K562 (cell line): Measurements from ENCODE around the gene SCARF2. TPM values are rescaled to one million over a fixed set of nuclear protein-coding genes. Genes with fewer than 3 reads are reported as not detected.
"Not testable (repeated sequence)": the region's sequence is repeated elsewhere in the genome, so short reads cannot be mapped to it uniquely, and the experiment has no call there.

ENCODE experiments used
- ARID4B ChIP-seq: sonication (generic); formaldehyde crosslinking; IDR thresholded peaks from 2 replicates; pipeline ENCODE4 v1.8.0; 2022; ENCODE audit warnings: mild to moderate bottlenecking, missing genetic modification reagents
- TEAD4 ChIP-seq, 2 experiments: sonication (generic) in 1 of 2; formaldehyde crosslinking in 1 of 2; IDR thresholded peaks; 2 replicates each; pipeline versions ENCODE4 v1.6.1 to v1.8.0; 2012 to 2022; ENCODE audit warnings: borderline replicate concordance in 1 of 2, inconsistent platforms in 1 of 2, low read length in 1 of 2, mild to moderate bottlenecking in 1 of 2, missing genetic modification reagents in 1 of 2
- THAP12 ChIP-seq: fragments of 250-450 bp; sonication (Bioruptor Pico); IDR thresholded peaks from 2 replicates; pipeline ENCODE4 v1.9.0; 2021; ENCODE audit warnings: mild to moderate bottlenecking, inconsistent platforms
- THAP7 ChIP-seq: fragments of 250-450 bp; sonication (Bioruptor Pico); IDR thresholded peaks from 2 replicates; pipeline ENCODE4 v1.5.0; 2021
- USF1 ChIP-seq: sonication (generic); formaldehyde crosslinking; IDR thresholded peaks from 2 replicates; pipeline ENCODE4 v1.9.0; 2022; ENCODE audit warnings: mild to moderate bottlenecking, missing genetic modification reagents
- ZNF143 ChIP-seq: sonication (generic); formaldehyde crosslinking; IDR thresholded peaks from 2 replicates; pipeline ENCODE4 v1.9.0; 2022; ENCODE audit warnings: mild to moderate bottlenecking, missing genetic modification reagents
- ZNF511 ChIP-seq: sonication (generic); formaldehyde crosslinking; IDR thresholded peaks from 2 replicates; pipeline ENCODE4 v1.8.0; 2022; ENCODE audit warnings: mild to moderate bottlenecking, missing genetic modification reagents
- polyA plus RNA-seq, 8 experiments: library from polyadenylated mRNA; depleted of rRNA in 4 of 8; stranded (reverse) in 5 of 8; unstranded in 3 of 8; fragments of >200 nt; fragmentation: Nextera tagmentation in 2 of 8; fragmentation: Illumina TruSeq in 1 of 8; extraction: Ambion mirVana in 2 of 8; extraction: Trizol in 1 of 8; gene quantifications; 2 replicates each; pipeline versions ENCODE4 v1.2.1 to v1.2.3, GENCODE V29; 2011 to 2014; ENCODE audit warnings: inconsistent platforms in 1 of 8, missing spikeins in 1 of 8
- total RNA-seq, 7 experiments: library from RNA; depleted of rRNA in 6 of 7; stranded (reverse); fragments of >200 nt in 6 of 7; fragmentation: Illumina TruSeq in 2 of 7; extraction: Trizol in 2 of 7; gene quantifications; 2 replicates each; pipeline versions ENCODE4 v1.2.1 to v1.2.3, GENCODE V29; 2011 to 2021; ENCODE audit warnings: low replicate concordance in 1 of 7

The SCARF2 gene
- total and polyA plus RNA-seq, 9 of the 15 experiments (the other 6 are each of a cell fraction or from before 2014, with no cell fraction given): 0.06 to 0.32 (median 0.21) TPM; not detected in 5

- TF ChIP-seq ZNF511 (CRISPR knock-in tag) (0 out of 2 replicates have a peak, but pooled peaks have one; percentile 63), ZNF143 (CRISPR knock-in tag) (0 out of 2 replicates have a peak, but pooled peaks have one; percentile 43), THAP7 (CRISPR knock-in tag) (0 out of 2 replicates have a peak, but pooled peaks have one; percentile 51), TEAD4 (CRISPR knock-in tag; IDR thresholded peaks at IDR 0.05; ENCODE audit: borderline replicate concordance) (peak; percentile 88), ARID4B (CRISPR knock-in tag) (peak; percentile 60; the same call in 1 of the 2 replicates), USF1 (CRISPR knock-in tag) (peak; percentile 58), THAP12 (CRISPR knock-in tag) (peak; percentile 52; the same call in 1 of the 2 replicates)
- not testable (repeated sequence) for TF ChIP-seq TEAD4 (IDR thresholded peaks at IDR 0.05; ENCODE audit: low read length)
- TF ChIP-seq, all 486 proteins: peak for 18; not testable (repeated sequence) for 468
Observed at GRCh38 chr22:20483143-20483506, 45.5 kb upstream of the SCARF2 start (continued).
